ENCODE measurements around the gene ALDH1A3. TPM values are rescaled to one million over a fixed set of nuclear protein-coding genes. Genes with fewer than 3 reads are reported as not detected.

ALDH1A3 gene
- total RNA-seq, 1 experiment from 2014 or later: 879 TPM

DNA sequence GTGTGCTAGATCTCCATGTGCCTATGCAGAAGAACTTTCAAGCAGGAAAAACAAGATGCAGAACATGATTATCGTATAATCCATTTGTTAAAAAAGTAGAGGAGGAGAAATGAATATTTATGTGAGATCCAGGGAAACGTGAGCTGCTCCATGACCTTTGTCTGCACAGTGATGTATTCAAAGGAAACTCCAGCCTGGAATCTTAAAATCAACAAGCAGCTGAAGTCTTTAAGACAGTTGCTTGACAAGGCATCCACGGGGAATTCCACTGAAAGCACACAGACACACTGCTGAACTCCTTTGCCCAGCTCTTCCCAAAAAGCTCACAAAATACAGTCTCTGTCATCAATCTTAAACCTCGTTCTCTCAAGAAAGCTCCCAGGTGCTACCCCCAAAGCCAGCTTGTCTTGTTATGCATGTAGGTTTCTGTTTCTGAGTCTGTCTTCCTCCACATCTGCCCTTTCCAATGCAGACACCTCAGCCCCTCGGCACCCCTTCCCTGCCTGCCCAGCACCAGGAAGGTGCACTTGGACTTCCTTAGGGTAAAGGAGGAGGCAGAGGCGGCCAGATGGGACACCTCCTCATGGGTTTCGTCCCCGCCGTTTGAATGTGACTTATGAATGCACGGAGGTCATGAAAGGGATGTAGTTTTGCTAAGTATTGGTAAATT, 68.3 kb downstream of the ALDH1A3 start:
- peaks cover 75% of the 10 kb centered on the region for H3K36me3 ChIP-seq
- no peak for DNase-seq
- H3K9me3 ChIP-seq: peaks cover 5% of the 10 kb centered on the region; the same call in 1 of the 2 replicates
- H3K27me3 ChIP-seq: no peaks in the 10 kb centered on the region
- H3K4me3 ChIP-seq: no peak overlapping the region

- peaks cover 5% of the 10 kb centered on the region; the same call in 1 of the 2 replicates for H3K9me3 ChIP-seq
- peaks cover 75% of the 10 kb centered on the region for H3K36me3 ChIP-seq
- no peak overlapping the region for H3K4me3 ChIP-seq
- no peaks in the 10 kb centered on the region for H3K27me3 ChIP-seq
- DNase-seq: no peak
Measured at GRCh38 chr15:100948430-100948762, 68.8 kb downstream of the ALDH1A3 start.

GRCh38 chr15:100949691-100950090, 70.1 kb downstream of the ALDH1A3 start:
- Histone ChIP-seq H3K9me3 (peaks cover 8% of the 10 kb centered on the region; the same call in 1 of the 2 replicates), H3K27me3 (no peaks in the 10 kb centered on the region), H3K4me3 (no peak overlapping the region), H3K36me3 (peaks cover 70% of the 10 kb centered on the region)
- DNase-seq: no peak

GRCh38 chr15:100951965-100952364, 72.3 kb downstream of the ALDH1A3 start:
- H3K36me3 ChIP-seq: peaks cover 73% of the 10 kb centered on the region
- H3K4me3 ChIP-seq: no peak overlapping the region
- H3K27me3 ChIP-seq: no peaks in the 10 kb centered on the region
- peaks cover 13% of the 10 kb centered on the region for H3K9me3 ChIP-seq
- DNase-seq: no peak

GRCh38 chr15:100952566-100952965, 72.9 kb downstream of the ALDH1A3 start:
- peaks cover 13% of the 10 kb centered on the region for H3K9me3 ChIP-seq
- no peak for DNase-seq
- peaks cover 70% of the 10 kb centered on the region for H3K36me3 ChIP-seq
- H3K4me3 ChIP-seq: no peak overlapping the region
- H3K27me3 ChIP-seq: no peaks in the 10 kb centered on the region

GRCh38 chr15:100958326-100959065, 78.9 kb downstream of the ALDH1A3 start:
- Histone ChIP-seq H3K27me3 (no peaks in the 10 kb centered on the region), H3K36me3 (peaks cover 33% of the 10 kb centered on the region), H3K9me3 (peaks cover 7% of the 10 kb centered on the region), H3K4me3 (peak overlapping the region; percentile 7; the same call in 1 of the 2 replicates)
- peak; percentile 91 for DNase-seq

- H3K27me3 ChIP-seq: no peaks in the 10 kb centered on the region
- H3K36me3 ChIP-seq: peaks cover 37% of the 10 kb centered on the region
- DNase-seq: peak; percentile 85
- H3K9me3 ChIP-seq: peaks cover 5% of the 10 kb centered on the region
- H3K4me3 ChIP-seq: peak overlapping the region; percentile 7
Measured at GRCh38 chr15:100959066-100960050, 79.7 kb downstream of the ALDH1A3 start.

Other genes with a start within 250 kb of the ALDH1A3 start
- gene LRRK1, start 39.5 kb downstream of the ALDH1A3 start, total RNA-seq (2014; rRNA removed; shearing (Covaris generic); ENCODE audit: low replicate concordance): 4.4 and 10.4 TPM in 2 replicates

Measured in MG63 (cell line).